ENCODE data around the gene C5orf22. TPM values are rescaled to one million over a fixed set of nuclear protein-coding genes. Genes with fewer than 3 reads are reported as not detected.
"Not testable (repeated sequence)": the region's sequence is repeated elsewhere in the genome, so short reads cannot be mapped to it uniquely, and the experiment has no call there.

C5orf22 gene
- total RNA-seq, 1 donor from 2014 or later, result 18.5 TPM

- H3K4me1 ChIP-seq, result peaks cover 0 to 20% of the 10 kb centered on the region in 2 donors
- intact Hi-C loops (cut with DNase I), result loop anchor here (5.0 kb wide), 3 partner anchors 493 to 778 kb away; partner anchors contain the start of gene MTMR12
- no peak for DNase-seq (ENCODE audit: low spot score in 2 of 2)
- H3K27me3 ChIP-seq, result no peaks in the 10 kb centered on the region
- H3K9me3 ChIP-seq, result no peaks in the 10 kb centered on the region
- no peak for TF ChIP-seq CTCF (IDR thresholded peaks at IDR 0.05)
- H3K27ac ChIP-seq, result no peak overlapping the region
- H3K36me3 ChIP-seq, result peaks cover 25 to 42% of the 10 kb centered on the region in 2 donors
- no peak overlapping the region for H3K4me3 ChIP-seq
These were observed 2.5 kb downstream of the C5orf22 start for GRCh38 chr5:31534527-31535046.

DNA sequence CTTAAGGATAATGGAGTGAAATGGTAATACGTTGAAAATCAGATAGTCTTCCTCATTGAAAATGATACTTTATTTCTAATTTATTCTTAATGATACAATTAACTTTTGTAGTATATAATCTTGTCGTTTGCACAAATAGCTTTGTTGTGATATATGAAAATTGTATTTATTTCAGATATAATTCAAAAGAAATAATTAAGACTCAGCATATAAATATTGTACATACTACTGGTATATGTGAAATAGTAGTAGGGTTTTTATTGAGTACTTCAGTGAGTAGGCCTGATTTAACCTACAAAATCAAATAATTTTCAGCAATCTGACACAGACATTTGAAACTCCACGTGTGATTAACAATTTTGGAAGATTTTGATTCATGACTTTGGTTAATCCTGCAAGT is 4.8 kb downstream of the C5orf22 start:
- Histone ChIP-seq H3K9me3 (no peaks in the 10 kb centered on the region), H3K4me1 (peaks cover 0 to 12% of the 10 kb centered on the region in 2 donors), H3K4me3 (no peak overlapping the region), H3K27me3 (no peaks in the 10 kb centered on the region), H3K27ac (no peak overlapping the region), H3K36me3 (peaks cover 41 to 65% of the 10 kb centered on the region in 2 donors)
- no peak for TF ChIP-seq CTCF (IDR thresholded peaks at IDR 0.05)
- intact Hi-C loops (cut with DNase I), result no loop called here
- DNase-seq (ENCODE audit: low spot score in 2 of 2), result no peak

DNA sequence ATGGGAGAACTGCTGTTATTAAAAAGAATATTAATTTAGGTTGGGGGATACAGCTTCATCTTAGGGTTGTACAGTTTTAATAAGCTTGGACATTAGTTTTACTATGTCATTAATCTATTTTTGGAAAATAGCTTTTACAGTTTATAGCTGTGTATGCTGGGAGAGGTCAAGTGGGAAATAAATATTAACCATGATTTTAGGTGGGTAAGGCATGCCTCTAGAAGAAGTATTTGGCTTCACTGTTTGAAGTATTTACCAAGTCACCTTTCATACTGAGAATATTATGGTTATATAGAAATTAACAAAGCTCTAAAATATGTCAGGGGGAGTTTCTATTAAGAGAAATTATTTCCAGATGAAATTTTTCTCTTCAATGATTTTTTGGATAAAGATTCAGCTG is 5.2 kb downstream of the C5orf22 start:
- Histone ChIP-seq H3K9me3 (no peaks in the 10 kb centered on the region), H3K36me3 (peaks cover 45 to 68% of the 10 kb centered on the region in 2 donors), H3K27me3 (no peaks in the 10 kb centered on the region), H3K4me3 (no peak overlapping the region), H3K27ac (no peak overlapping the region), H3K4me1 (peaks cover 0 to 12% of the 10 kb centered on the region in 2 donors)
- no peak for DNase-seq (ENCODE audit: low spot score in 2 of 2)
- intact Hi-C loops (cut with DNase I), result no loop called here
- no peak for TF ChIP-seq CTCF (IDR thresholded peaks at IDR 0.05)

DNA sequence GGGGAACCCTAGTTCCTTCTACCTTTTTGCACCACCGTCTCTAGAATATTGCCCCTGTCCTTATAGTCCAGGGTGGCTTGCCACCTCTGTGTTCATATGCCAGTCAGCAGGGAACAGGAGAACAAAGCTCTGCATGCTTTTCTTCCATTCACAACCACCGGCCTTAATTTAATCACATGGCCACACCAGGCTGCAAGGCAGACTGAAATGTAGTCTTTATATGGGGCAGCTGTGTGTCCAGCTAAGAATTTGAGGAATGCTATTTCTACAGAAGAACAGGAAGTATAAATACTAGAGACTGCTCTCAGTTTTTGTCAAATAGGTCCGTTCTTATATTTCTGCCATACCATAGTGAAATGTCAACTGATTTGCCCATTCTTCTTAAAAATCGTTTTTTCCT is 5.8 kb downstream of the C5orf22 start:
- no peak overlapping the region for H3K4me3 ChIP-seq

DNA sequence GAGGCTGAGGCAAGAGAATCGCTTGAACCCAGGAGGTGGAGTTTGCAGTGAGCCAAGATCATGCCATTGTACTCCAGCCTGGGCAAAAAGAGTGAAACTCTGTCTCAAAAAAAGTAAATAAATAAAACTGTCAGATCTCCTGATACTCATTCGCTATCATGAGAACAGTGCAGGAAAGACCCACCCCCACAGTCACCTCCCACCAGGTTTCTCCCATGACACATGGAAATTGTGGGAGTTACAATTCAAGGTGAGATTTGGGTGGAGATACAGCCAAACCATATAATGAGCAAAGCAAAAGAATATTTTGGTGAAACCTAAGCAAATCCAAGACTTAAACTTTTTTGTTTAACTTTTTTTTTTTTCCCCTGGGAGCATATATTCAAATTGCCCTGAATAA is 17.0 kb downstream of the C5orf22 start:
- H3K4me1 ChIP-seq; H3K9me3 ChIP-seq; H3K27ac ChIP-seq; H3K27me3 ChIP-seq; H3K4me3 ChIP-seq; intact Hi-C loops (cut with DNase I); DNase-seq (ENCODE audit: low spot score in 2 of 2): not testable (repeated sequence)
- H3K36me3 ChIP-seq, result peaks cover 55 to 74% of the 10 kb centered on the region in 2 donors

More for the DNA sequence above, 5.8 kb downstream of the C5orf22 start:
- H3K4me1 ChIP-seq, result peaks cover 0 to 10% of the 10 kb centered on the region in 2 donors
- peaks cover 46 to 73% of the 10 kb centered on the region in 2 donors for H3K36me3 ChIP-seq
- intact Hi-C loops (cut with DNase I), result no loop called here
- H3K27ac ChIP-seq, result no peak overlapping the region
- no peak for TF ChIP-seq CTCF (IDR thresholded peaks at IDR 0.05)
- no peak for DNase-seq (ENCODE audit: low spot score in 2 of 2)
- no peaks in the 10 kb centered on the region for H3K9me3 ChIP-seq
- H3K27me3 ChIP-seq, result no peaks in the 10 kb centered on the region

DNA sequence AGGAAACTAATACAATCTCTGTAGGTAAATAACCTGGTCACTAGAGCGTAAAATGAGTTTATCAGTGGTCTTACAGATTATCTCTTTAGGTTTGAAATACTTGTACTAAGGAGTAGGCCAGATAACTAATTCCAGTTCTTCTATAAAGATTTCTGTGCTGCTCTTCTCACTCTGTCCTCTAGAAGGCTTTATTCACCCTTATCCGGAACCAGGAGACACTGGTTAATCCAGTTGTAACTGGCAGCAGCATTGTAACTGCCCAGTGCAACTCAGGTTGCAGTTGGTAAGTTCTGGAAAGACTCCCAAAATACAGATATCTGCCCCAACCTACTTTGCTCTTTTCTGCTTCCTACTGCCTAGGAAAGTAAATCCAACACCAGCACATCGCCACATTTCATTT is 19.8 kb downstream of the C5orf22 start:
- Histone ChIP-seq H3K9me3 (no peaks in the 10 kb centered on the region), H3K4me3 (no peak overlapping the region), H3K4me1 (no peaks in the 10 kb centered on the region), H3K36me3 (peaks cover 43 to 62% of the 10 kb centered on the region in 2 donors), H3K27me3 (no peaks in the 10 kb centered on the region), H3K27ac (no peak overlapping the region)
- no peak for TF ChIP-seq CTCF (IDR thresholded peaks at IDR 0.05)
- intact Hi-C loops (cut with DNase I), result no loop called here
- DNase-seq (ENCODE audit: low spot score in 2 of 2), result no peak
